K562 (cell line): ENCODE results near the gene CDCA7L.

ENCODE experiments used
- CEBPB ChIP-seq: fragments of 450-650 bp; IDR thresholded peaks from 2 replicates; pipeline ENCODE4 v1.6.1; 2016; ENCODE audit warnings: missing genetic modification characterization, missing compliant biosample characterization
- GABPA ChIP-seq: fragments of 200-800 bp; sonication (Bioruptor generic); conservative IDR thresholded peaks from 2 replicates; pipeline ENCODE4 v1.6.1; 2016; ENCODE audit warnings: low read depth, missing genetic modification characterization, missing compliant biosample characterization
- MXD1 ChIP-seq: fragments of 250-450 bp; sonication (Bioruptor Pico); IDR thresholded peaks from 2 replicates; pipeline ENCODE4 v1.8.0; 2021; ENCODE audit warnings: borderline replicate concordance, mild to moderate bottlenecking, moderate library complexity; ENCODE audit not compliant: poor library complexity, severe bottlenecking
- ZFX ChIP-seq: sonication (generic); formaldehyde crosslinking; IDR thresholded peaks from 2 replicates; pipeline ENCODE4 v1.8.0; 2022; ENCODE audit warnings: mild to moderate bottlenecking, missing genetic modification reagents, moderate library complexity
- ZNF644 ChIP-seq: fragments of 200-800 bp; sonication (Bioruptor generic); IDR thresholded peaks from 2 replicates; pipeline ENCODE4 v1.6.1; 2016; ENCODE audit warnings: low read depth, missing genetic modification characterization, missing compliant biosample characterization
- TF ChIP-seq, protein P1 (sequence below): IDR thresholded peaks from 2 replicates; pipeline ENCODE4 v1.6.1; 2016; ENCODE audit warnings: missing genetic modification characterization, missing compliant biosample characterization

DNA sequence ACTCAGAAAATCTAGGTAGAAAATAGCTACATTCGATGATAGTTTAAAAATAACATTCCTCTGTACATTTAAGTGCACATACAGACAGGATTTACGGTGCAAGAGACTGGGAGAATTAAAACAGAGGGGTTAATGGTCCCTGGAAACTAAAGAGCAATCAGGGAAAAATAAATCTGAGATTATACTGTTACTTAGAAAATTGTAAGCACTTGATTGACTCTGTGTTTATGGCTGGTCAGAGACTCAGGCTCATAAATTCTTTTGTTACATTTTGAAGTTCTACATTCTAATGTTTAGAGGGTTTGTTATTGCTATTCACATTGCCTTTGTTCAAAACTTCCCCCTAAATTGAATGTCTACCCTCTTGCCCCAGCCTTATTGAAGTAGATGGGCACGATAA is 54.4 kb downstream of the CDCA7L start:
- no peak for TF ChIP-seq GABPA (tag)
- TF ChIP-seq, protein P1, sequence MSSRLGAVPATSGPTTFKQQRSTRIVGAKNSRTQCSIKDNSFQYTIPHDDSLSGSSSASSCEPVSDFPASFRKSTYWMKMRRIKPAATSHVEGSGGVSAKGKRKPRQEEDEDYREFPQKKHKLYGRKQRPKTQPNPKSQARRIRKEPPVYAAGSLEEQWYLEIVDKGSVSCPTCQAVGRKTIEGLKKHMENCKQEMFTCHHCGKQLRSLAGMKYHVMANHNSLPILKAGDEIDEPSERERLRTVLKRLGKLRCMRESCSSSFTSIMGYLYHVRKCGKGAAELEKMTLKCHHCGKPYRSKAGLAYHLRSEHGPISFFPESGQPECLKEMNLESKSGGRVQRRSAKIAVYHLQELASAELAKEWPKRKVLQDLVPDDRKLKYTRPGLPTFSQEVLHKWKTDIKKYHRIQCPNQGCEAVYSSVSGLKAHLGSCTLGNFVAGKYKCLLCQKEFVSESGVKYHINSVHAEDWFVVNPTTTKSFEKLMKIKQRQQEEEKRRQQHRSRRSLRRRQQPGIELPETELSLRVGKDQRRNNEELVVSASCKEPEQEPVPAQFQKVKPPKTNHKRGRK (tag), result no peak
- no peak for TF ChIP-seq MXD1 (CRISPR knock-in tag)
- TF ChIP-seq ZNF644 (tag), result no peak
- TF ChIP-seq ZFX (CRISPR knock-in tag), result no peak
- no peak for TF ChIP-seq CEBPB (tag)
